HEK293 (cell line): Measurements from ENCODE around the gene ANKRD53.

ENCODE experiments used
- CTCF ChIA-PET: fragments of 350-600 bp; formaldehyde crosslinking; extraction: SDS; loops from one replicate; lab custom pipeline; 2021; ENCODE audit warnings: antibody characterized with exemption; lab: Yijun Ruan, JAX
- POLR2A ChIA-PET: fragments of 300-600 bp; formaldehyde crosslinking; extraction: SDS; loops from one replicate; lab custom pipeline; 2020; ENCODE audit warnings: antibody characterized with exemption, inconsistent platforms; lab: Yijun Ruan, JAX
- H3K27ac ChIP-seq: fragments of 200-500 bp; sonication (Bioruptor generic); 2 replicates; pipeline ENCODE4 v1.5.1; 2014; ENCODE audit warnings: low read depth, low read length, control low read depth, inconsistent platforms; ENCODE audit errors: extremely low read depth
- H3K36me3 ChIP-seq, 2 experiments: fragments of 200-500 bp in 1 of 2; sonication (Bioruptor generic) in 1 of 2; 1 replicate in 1 of 2; 2 replicates in 1 of 2; pipeline ENCODE4 v1.5.1; 2014 to 2017; ENCODE audit warnings: inconsistent platforms in 2 of 2, low read length in 2 of 2; ENCODE audit not compliant: control insufficient read depth in 2 of 2, insufficient read depth in 1 of 2
- H3K4me1 ChIP-seq: fragments of 200-500 bp; sonication (Bioruptor generic); 2 replicates; pipeline ENCODE4 v1.5.1; 2014; ENCODE audit warnings: mild to moderate bottlenecking, low read length, inconsistent platforms; ENCODE audit not compliant: control insufficient read depth, insufficient read depth
- H3K4me3 ChIP-seq: 2 replicates; pipeline ENCODE4 v1.5.1; 2011; ENCODE audit warnings: low read depth, mild to moderate bottlenecking, control low read depth, low read length, moderate library complexity
- H3K9me3 ChIP-seq: fragments of 200-500 bp; sonication (Bioruptor generic); 2 replicates; pipeline ENCODE4 v1.5.1; 2014; ENCODE audit warnings: low read depth, low read length, inconsistent platforms; ENCODE audit not compliant: control insufficient read depth, insufficient read depth
- AEBP2 ChIP-seq: fragments of 450-650 bp; formaldehyde crosslinking; IDR thresholded peaks from 2 replicates; pipeline ENCODE4 v1.5.1; 2016; ENCODE audit warnings: missing biosample characterization, missing genetic modification characterization, borderline replicate concordance
- BCL11B ChIP-seq: fragments of 450-650 bp; formaldehyde crosslinking; IDR thresholded peaks from 2 replicates; pipeline ENCODE4 v1.5.1; 2016; ENCODE audit warnings: low read depth, missing biosample characterization, missing genetic modification characterization
- KLF10 ChIP-seq: fragments of 450-650 bp; IDR thresholded peaks from 2 replicates; pipeline ENCODE4 v1.5.1; 2018; ENCODE audit warnings: missing biosample characterization, mild to moderate bottlenecking, missing genetic modification characterization
- OSR2 ChIP-seq: fragments of 450-650 bp; formaldehyde crosslinking; IDR thresholded peaks from 2 replicates; pipeline ENCODE4 v1.5.1; 2016; ENCODE audit warnings: missing biosample characterization, missing genetic modification characterization
- SP3 ChIP-seq: fragments of 450-650 bp; formaldehyde crosslinking; IDR thresholded peaks from 2 replicates; pipeline ENCODE4 v1.5.1; 2016; ENCODE audit warnings: missing biosample characterization, missing genetic modification characterization
- SP7 ChIP-seq: fragments of 450-650 bp; formaldehyde crosslinking; IDR thresholded peaks from 2 replicates; pipeline ENCODE4 v1.5.1; 2016; ENCODE audit warnings: missing biosample characterization, missing genetic modification characterization
- TCF7L2 ChIP-seq: IDR thresholded peaks from 2 replicates; pipeline ENCODE4 v1.6.1; 2011; ENCODE audit warnings: low read depth, mild to moderate bottlenecking, inconsistent platforms, low read length, moderate library complexity, borderline replicate concordance
- ZBTB17 ChIP-seq: fragments of 450-650 bp; formaldehyde crosslinking; IDR thresholded peaks from 2 replicates; pipeline ENCODE4 v1.5.1; 2016; ENCODE audit warnings: missing biosample characterization, missing genetic modification characterization
- ZBTB20 ChIP-seq: fragments of 450-650 bp; formaldehyde crosslinking; IDR thresholded peaks from 2 replicates; pipeline ENCODE4 v1.5.1; 2016; ENCODE audit warnings: missing biosample characterization, missing genetic modification characterization
- ZBTB7A ChIP-seq: fragments of 450-650 bp; formaldehyde crosslinking; IDR thresholded peaks from 2 replicates; pipeline ENCODE4 v1.5.1; 2016; ENCODE audit warnings: low read depth, missing biosample characterization, missing genetic modification characterization
- ZFP69B ChIP-seq: fragments of 450-650 bp; formaldehyde crosslinking; IDR thresholded peaks from 2 replicates; pipeline ENCODE4 v1.5.1; 2016; ENCODE audit warnings: missing biosample characterization, missing genetic modification characterization
- ZNF169 ChIP-seq: fragments of 450-650 bp; formaldehyde crosslinking; IDR thresholded peaks from 2 replicates; pipeline ENCODE4 v1.5.1; 2016; ENCODE audit warnings: missing biosample characterization, missing genetic modification characterization
- ZNF2 ChIP-seq: fragments of 450-650 bp; formaldehyde crosslinking; IDR thresholded peaks from 2 replicates; pipeline ENCODE4 v1.5.1; 2016; ENCODE audit warnings: missing biosample characterization, missing genetic modification characterization
- ZNF266 ChIP-seq: fragments of 450-650 bp; formaldehyde crosslinking; IDR thresholded peaks from 2 replicates; pipeline ENCODE4 v1.5.1; 2016; ENCODE audit warnings: missing biosample characterization, missing genetic modification characterization, low read depth
- ZNF341 ChIP-seq: fragments of 450-650 bp; formaldehyde crosslinking; IDR thresholded peaks from 2 replicates; pipeline ENCODE4; 2016; ENCODE audit warnings: low read depth, missing biosample characterization, missing genetic modification characterization
- ZNF433 ChIP-seq: fragments of 450-650 bp; formaldehyde crosslinking; IDR thresholded peaks from 2 replicates; pipeline ENCODE4 v1.5.1; 2016; ENCODE audit warnings: missing biosample characterization, missing genetic modification characterization, low read depth
- ZNF530 ChIP-seq: fragments of 450-650 bp; formaldehyde crosslinking; IDR thresholded peaks from 2 replicates; pipeline ENCODE4 v1.5.1; 2016; ENCODE audit warnings: low read depth, missing biosample characterization, missing genetic modification characterization
- ZNF571 ChIP-seq: fragments of 450-650 bp; formaldehyde crosslinking; IDR thresholded peaks from 2 replicates; pipeline ENCODE4 v1.5.0; 2017; ENCODE audit warnings: missing biosample characterization, missing genetic modification characterization
- ZNF610 ChIP-seq: fragments of 450-650 bp; formaldehyde crosslinking; IDR thresholded peaks from 2 replicates; pipeline ENCODE4 v1.5.1; 2016; ENCODE audit warnings: missing biosample characterization, missing genetic modification characterization, borderline replicate concordance
- ZNF664 ChIP-seq: fragments of 450-650 bp; formaldehyde crosslinking; IDR thresholded peaks from 2 replicates; pipeline ENCODE4 v1.5.1; 2016; ENCODE audit warnings: missing biosample characterization, missing genetic modification characterization
- ZNF792 ChIP-seq: fragments of 450-650 bp; formaldehyde crosslinking; IDR thresholded peaks from 2 replicates; pipeline ENCODE4 v1.5.1; 2016; ENCODE audit warnings: missing biosample characterization, missing genetic modification characterization
- TF ChIP-seq, protein P1 (sequence below): fragments of 450-650 bp; formaldehyde crosslinking; IDR thresholded peaks from 2 replicates; pipeline ENCODE4 v1.5.1; 2017; ENCODE audit warnings: missing biosample characterization, missing genetic modification characterization
- TF ChIP-seq, protein P2 (sequence below): fragments of 450-650 bp; formaldehyde crosslinking; IDR thresholded peaks from 2 replicates; pipeline ENCODE4 v1.5.1; 2016; ENCODE audit warnings: missing biosample characterization, missing genetic modification characterization, borderline replicate concordance

The ANKRD53 gene

GRCh38 chr2:70977605-70978205 lies 725 bp upstream of the ANKRD53 start:
- H3K27ac ChIP-seq = no peak overlapping the region
- TF ChIP-seq ZNF169 (tag by site-specific recombination) (no peak), ZNF341 (tag by site-specific recombination) (no peak), ZNF792 (tag by site-specific recombination) (no peak), KLF10 (tag by site-specific recombination) (no peak)
- TF ChIP-seq, protein P1, sequence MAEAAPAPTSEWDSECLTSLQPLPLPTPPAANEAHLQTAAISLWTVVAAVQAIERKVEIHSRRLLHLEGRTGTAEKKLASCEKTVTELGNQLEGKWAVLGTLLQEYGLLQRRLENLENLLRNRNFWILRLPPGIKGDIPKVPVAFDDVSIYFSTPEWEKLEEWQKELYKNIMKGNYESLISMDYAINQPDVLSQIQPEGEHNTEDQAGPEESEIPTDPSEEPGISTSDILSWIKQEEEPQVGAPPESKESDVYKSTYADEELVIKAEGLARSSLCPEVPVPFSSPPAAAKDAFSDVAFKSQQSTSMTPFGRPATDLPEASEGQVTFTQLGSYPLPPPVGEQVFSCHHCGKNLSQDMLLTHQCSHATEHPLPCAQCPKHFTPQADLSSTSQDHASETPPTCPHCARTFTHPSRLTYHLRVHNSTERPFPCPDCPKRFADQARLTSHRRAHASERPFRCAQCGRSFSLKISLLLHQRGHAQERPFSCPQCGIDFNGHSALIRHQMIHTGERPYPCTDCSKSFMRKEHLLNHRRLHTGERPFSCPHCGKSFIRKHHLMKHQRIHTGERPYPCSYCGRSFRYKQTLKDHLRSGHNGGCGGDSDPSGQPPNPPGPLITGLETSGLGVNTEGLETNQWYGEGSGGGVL (tag by site-specific recombination) = no peak
- TF ChIP-seq, protein P2, sequence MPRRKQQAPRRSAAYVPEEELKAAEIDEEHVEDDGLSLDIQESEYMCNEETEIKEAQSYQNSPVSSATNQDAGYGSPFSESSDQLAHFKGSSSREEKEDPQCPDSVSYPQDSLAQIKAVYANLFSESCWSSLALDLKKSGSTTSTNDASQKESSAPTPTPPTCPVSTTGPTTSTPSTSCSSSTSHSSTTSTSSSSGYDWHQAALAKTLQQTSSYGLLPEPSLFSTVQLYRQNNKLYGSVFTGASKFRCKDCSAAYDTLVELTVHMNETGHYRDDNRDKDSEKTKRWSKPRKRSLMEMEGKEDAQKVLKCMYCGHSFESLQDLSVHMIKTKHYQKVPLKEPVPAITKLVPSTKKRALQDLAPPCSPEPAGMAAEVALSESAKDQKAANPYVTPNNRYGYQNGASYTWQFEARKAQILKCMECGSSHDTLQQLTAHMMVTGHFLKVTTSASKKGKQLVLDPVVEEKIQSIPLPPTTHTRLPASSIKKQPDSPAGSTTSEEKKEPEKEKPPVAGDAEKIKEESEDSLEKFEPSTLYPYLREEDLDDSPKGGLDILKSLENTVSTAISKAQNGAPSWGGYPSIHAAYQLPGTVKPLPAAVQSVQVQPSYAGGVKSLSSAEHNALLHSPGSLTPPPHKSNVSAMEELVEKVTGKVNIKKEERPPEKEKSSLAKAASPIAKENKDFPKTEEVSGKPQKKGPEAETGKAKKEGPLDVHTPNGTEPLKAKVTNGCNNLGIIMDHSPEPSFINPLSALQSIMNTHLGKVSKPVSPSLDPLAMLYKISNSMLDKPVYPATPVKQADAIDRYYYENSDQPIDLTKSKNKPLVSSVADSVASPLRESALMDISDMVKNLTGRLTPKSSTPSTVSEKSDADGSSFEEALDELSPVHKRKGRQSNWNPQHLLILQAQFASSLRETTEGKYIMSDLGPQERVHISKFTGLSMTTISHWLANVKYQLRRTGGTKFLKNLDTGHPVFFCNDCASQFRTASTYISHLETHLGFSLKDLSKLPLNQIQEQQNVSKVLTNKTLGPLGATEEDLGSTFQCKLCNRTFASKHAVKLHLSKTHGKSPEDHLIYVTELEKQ = no peak

GRCh38 chr2:70979180-70979488 lies 704 bp downstream of the ANKRD53 start:
- H3K4me3 ChIP-seq = no peak overlapping the region
- CTCF ChIA-PET = interaction anchor here (0.6 to 1.3 kb wide), 2 partner anchors 22 to 31 kb away, joined by 3 read pairs; no protein-coding TSS in a partner anchor

More at GRCh38 chr2:70977605-70978205, 725 bp upstream of the ANKRD53 start:
- POLR2A ChIA-PET = no interaction called here
- no peak overlapping the region for H3K4me3 ChIP-seq
- CTCF ChIA-PET = interaction anchor here (0.7 to 1.4 kb wide), 13 partner anchors 14 to 291 kb away, joined by 3 to 6 read pairs (median 3); no protein-coding TSS in a partner anchor
- peaks cover 0 to 9% of the 10 kb centered on the region in 2 experiments; a peak in 2 of 3 replicates for H3K36me3 ChIP-seq
- H3K4me1 ChIP-seq = no peaks in the 10 kb centered on the region
- H3K9me3 ChIP-seq = no peaks in the 10 kb centered on the region

GRCh38 chr2:70979626-70980025 lies 1.2 kb downstream of the ANKRD53 start:
- no peak overlapping the region for H3K27ac ChIP-seq
- no peak overlapping the region for H3K4me3 ChIP-seq
- H3K4me1 ChIP-seq = no peaks in the 10 kb centered on the region
- H3K9me3 ChIP-seq = no peaks in the 10 kb centered on the region
- H3K36me3 ChIP-seq = peaks cover 0 to 27% of the 10 kb centered on the region in 2 experiments; a peak in 2 of 3 replicates
- ChIA-PET CTCF (interaction anchor here (0.6 to 0.8 kb wide), 2 partner anchors 14 to 22 kb away, joined by 3 to 5 read pairs; no protein-coding TSS in a partner anchor), POLR2A (interaction anchor here (0.7 kb wide), 1 partner anchor 10 kb away, joined by 3 read pairs; no protein-coding TSS in a partner anchor)
- TF ChIP-seq ZBTB7A (tag by site-specific recombination) = no peak
- TF ChIP-seq ZFP69B (tag by site-specific recombination) = no peak
- TF ChIP-seq ZNF433 (tag by site-specific recombination) = no peak
- TF ChIP-seq SP3 (tag by site-specific recombination) = no peak
- no peak for TF ChIP-seq ZBTB17 (tag by site-specific recombination)
- TF ChIP-seq ZNF266 (tag by site-specific recombination) = no peak
- no peak for TF ChIP-seq OSR2 (tag by site-specific recombination)
- TF ChIP-seq ZNF530 (tag by site-specific recombination) = no peak
- TF ChIP-seq SP7 = no peak
- no peak for TF ChIP-seq ZNF571 (tag by site-specific recombination)
- no peak for TF ChIP-seq TCF7L2
- no peak for TF ChIP-seq ZNF610
- TF ChIP-seq AEBP2 (tag by site-specific recombination) = no peak

More at GRCh38 chr2:70979180-70979488, 704 bp downstream of the ANKRD53 start:
- Histone ChIP-seq H3K27ac (no peak overlapping the region), H3K9me3 (no peaks in the 10 kb centered on the region)
- POLR2A ChIA-PET = no interaction called here
- TF ChIP-seq ZNF2 (no peak), ZBTB20 (tag by site-specific recombination) (no peak), BCL11B (no peak), ZNF266 (tag by site-specific recombination) (no peak), ZNF664 (tag by site-specific recombination) (no peak)
- TF ChIP-seq, all 188 proteins: peak for 0
- peaks cover 0 to 22% of the 10 kb centered on the region in 2 experiments; a peak in 2 of 3 replicates for H3K36me3 ChIP-seq
- no peaks in the 10 kb centered on the region for H3K4me1 ChIP-seq
